A673 (cell line): Measurements from ENCODE around the gene TMOD1. TPM values are rescaled to one million over a fixed set of nuclear protein-coding genes. Genes with fewer than 3 reads are reported as not detected.

ENCODE experiments used
- BruUV-seq: library from RNA; stranded (reverse); fragments of 400-500 nt; replicated peaks from 2 replicates; lab custom pipeline; 2021; lab: Mats Ljungman, UMichigan
- CTCF ChIA-PET: fragments of 300-600 bp; sonication (Branson Sonifier 250); formaldehyde crosslinking; loops from one replicate; lab custom pipeline; 2022; ENCODE audit warnings: antibody characterized with exemption; lab: Charles Lee
- POLR2A ChIA-PET: fragments of 300-600 bp; sonication (Branson Sonifier 250); formaldehyde crosslinking; loops from one replicate; lab custom pipeline; 2022; ENCODE audit warnings: antibody characterized with exemption; ENCODE audit not compliant: low non-redundant PET; lab: Charles Lee
- DNase-seq: peaks from one replicate; pipeline ENCODE4 v3.0.0-alpha.2; 2015; ENCODE audit warnings: low spot score
- H3K27ac ChIP-seq: fragments of 200-600 bp; sonication (generic); 2 replicates; pipeline ENCODE4 v1.5.1; 2016; ENCODE audit warnings: mixed run types, low read depth, mild to moderate bottlenecking, mixed read lengths, antibody characterized with exemption, low read length; ENCODE audit not compliant: poor library complexity, severe bottlenecking
- H3K27me3 ChIP-seq: fragments of 200-600 bp; sonication (generic); replicated peaks from 2 replicates; pipeline ENCODE4 v1.6.1; 2017; ENCODE audit warnings: mixed run types, low read depth, mild to moderate bottlenecking, mixed read lengths, antibody characterized with exemption, low read length; ENCODE audit not compliant: insufficient read depth, poor library complexity
- H3K36me3 ChIP-seq: fragments of 200-600 bp; sonication (generic); 2 replicates; pipeline ENCODE4 v1.6.1; 2016; ENCODE audit warnings: mixed run types, mild to moderate bottlenecking, mixed read lengths, antibody characterized with exemption, low read length; ENCODE audit not compliant: insufficient read depth, poor library complexity, severe bottlenecking
- H3K4me1 ChIP-seq: fragments of 200-600 bp; sonication (generic); 2 replicates; pipeline ENCODE4 v1.6.1; 2017; ENCODE audit warnings: mixed run types, mild to moderate bottlenecking, mixed read lengths, antibody characterized with exemption, low read length; ENCODE audit not compliant: insufficient read depth, poor library complexity, severe bottlenecking
- H3K4me3 ChIP-seq: fragments of 200-600 bp; sonication (generic); 2 replicates; pipeline ENCODE4 v1.5.1; 2016; ENCODE audit warnings: low read depth, mixed run types, mild to moderate bottlenecking, mixed read lengths, low read length; ENCODE audit not compliant: poor library complexity, severe bottlenecking
- H3K9me3 ChIP-seq: fragments of 200-600 bp; sonication (generic); 2 replicates; pipeline ENCODE4 v1.6.1; 2016; ENCODE audit warnings: mixed run types, low read depth, mild to moderate bottlenecking, mixed read lengths, antibody characterized with exemption, low read length; ENCODE audit not compliant: poor library complexity, severe bottlenecking
- CTCF ChIP-seq: fragments of 300-800, 200-600 bp; sonication (generic); conservative IDR thresholded peaks from 2 replicates; pipeline ENCODE4 v1.5.1; 2017; ENCODE audit warnings: low read depth, mild to moderate bottlenecking, antibody characterized with exemption, low read length, moderate library complexity, mixed read lengths
- EZH2 ChIP-seq: fragments of 200-600 bp; sonication (generic); IDR thresholded peaks from 2 replicates; pipeline ENCODE4 v1.6.1; 2017; ENCODE audit warnings: borderline replicate concordance, low read depth, mild to moderate bottlenecking, mixed read lengths, antibody characterized with exemption, low read length; ENCODE audit not compliant: poor library complexity, severe bottlenecking
- intact Hi-C: fragments of 100-400 bp; cut with micrococcal nuclease; formaldehyde crosslinking; loops from one replicate; pipeline ENCODE4 v1.10.0; 2022; ENCODE audit not compliant: unreplicated experiment
- total RNA-seq: library from RNA; stranded (reverse); gene quantifications from 2 replicates; pipeline ENCODE4 v1.2.3, GENCODE V29; 2021

The TMOD1 gene
- total RNA-seq, 1 experiment from 2014 or later: 0.09 TPM

GRCh38 chr9:97645720-97646119, 144.3 kb downstream of the TMOD1 start:
- Histone ChIP-seq H3K36me3 (peaks cover 90% of the 10 kb centered on the region), H3K9me3 (no peaks in the 10 kb centered on the region), H3K4me1 (no peaks in the 10 kb centered on the region), H3K4me3 (no peak overlapping the region), H3K27me3 (no peaks in the 10 kb centered on the region), H3K27ac (no peak overlapping the region)
- no TSS peak for BruUV-seq
- no peak for DNase-seq
- intact Hi-C loops: no loop called here
- ChIA-PET POLR2A (no interaction called here), CTCF (interaction anchor here (0.5 to 0.6 kb wide), 2 partner anchors 11 to 13 kb away, joined by 3 read pairs; no protein-coding TSS in a partner anchor)
- no peak for TF ChIP-seq EZH2
- no peak for TF ChIP-seq CTCF

GRCh38 chr9:97647996-97648395, 146.5 kb downstream of the TMOD1 start:
- H3K4me1 ChIP-seq: no peaks in the 10 kb centered on the region
- BruUV-seq: no TSS peak
- no peaks in the 10 kb centered on the region for H3K27me3 ChIP-seq
- no peaks in the 10 kb centered on the region for H3K9me3 ChIP-seq
- intact Hi-C loops: no loop called here
- TF ChIP-seq EZH2: no peak
- no peak for TF ChIP-seq CTCF
- POLR2A ChIA-PET: no interaction called here
- CTCF ChIA-PET: no interaction called here
- no peak overlapping the region for H3K27ac ChIP-seq
- no peak for DNase-seq
- H3K36me3 ChIP-seq: peaks cover 93% of the 10 kb centered on the region
- H3K4me3 ChIP-seq: no peak overlapping the region

Other genes starting within 250 kb of the TMOD1 start
- gene CCDC180, start 194.0 kb upstream of the TMOD1 start, total RNA-seq: 0.34 and 0.66 TPM in 2 replicates
- gene TDRD7, start 89.6 kb upstream of the TMOD1 start, total RNA-seq: 3.6 and 4.9 TPM in 2 replicates
- 29.7 and 31.2 TPM in 2 replicates for gene TSTD2, start 131.7 kb downstream of the TMOD1 start, total RNA-seq
- gene NCBP1, start 132.2 kb downstream of the TMOD1 start, total RNA-seq: 49.8 and 57.9 TPM in 2 replicates
- gene XPA, start 195.7 kb downstream of the TMOD1 start, total RNA-seq: 15.6 and 17.9 TPM in 2 replicates